Chondrocyte (in vitro differentiated cells): ENCODE data around the gene DLG3. TPM values are rescaled to one million over a fixed set of nuclear protein-coding genes. Genes with fewer than 3 reads are reported as not detected.
"Not testable (repeated sequence)": the region's sequence is repeated elsewhere in the genome, so short reads cannot be mapped to it uniquely, and the experiment has no call there.

Experiments used
- DNase-seq: peaks from one replicate; pipeline ENCODE4 v3.0.0; 2021; ENCODE audit warnings: mixed read lengths, low spot score
- H3K27ac Mint-ChIP-seq: one replicate; pipeline ENCODE4 v1.8.0; 2021; ENCODE audit warnings: mild to moderate bottlenecking, moderate library complexity, mixed read lengths; ENCODE audit not compliant: unreplicated experiment
- H3K27me3 Mint-ChIP-seq: 2 replicates; pipeline ENCODE4 v1.8.0; 2021; ENCODE audit warnings: low read depth, mixed read lengths
- H3K36me3 Mint-ChIP-seq: 2 replicates; pipeline ENCODE4 v1.8.0; 2021; ENCODE audit warnings: low read depth, mixed read lengths
- H3K4me1 Mint-ChIP-seq: 2 replicates; pipeline ENCODE4 v1.8.0; 2021; ENCODE audit warnings: low read depth, mild to moderate bottlenecking, mixed read lengths
- H3K4me3 Mint-ChIP-seq: one replicate; pipeline ENCODE4 v1.8.0; 2021; ENCODE audit warnings: mild to moderate bottlenecking, moderate library complexity, mixed read lengths; ENCODE audit not compliant: unreplicated experiment
- H3K9me3 Mint-ChIP-seq: 2 replicates; pipeline ENCODE4 v1.8.0; 2021; ENCODE audit warnings: low read depth, mixed read lengths
- CTCF ChIP-seq: fragments of 200-600 bp; sonication (generic); IDR thresholded peaks from 2 replicates; pipeline ENCODE4 v1.5.0; 2021; ENCODE audit warnings: antibody characterized with exemption, mild to moderate bottlenecking, moderate library complexity
- long read RNA-seq: library from polyadenylated mRNA; stranded (forward); transcript quantifications from one replicate; pipeline ENCODE4 v2.0.0, GENCODE V29; 2021
- total RNA-seq: library from RNA; stranded (reverse); gene quantifications from 3 replicates; pipeline ENCODE4 v1.2.1, GENCODE V29; 2021

Gene DLG3
- 9.9 to 13.1 TPM (median 11.5 TPM) in 3 replicates for total RNA-seq
- long read RNA-seq, full-length matches to known transcripts: 14 of 25 reads
- long read RNA-seq, partial matches to known transcripts: 3 of 25 reads
- long read RNA-seq, other reads (novel, unspliced or antisense): 8 of 25 reads

- Mint-ChIP-seq H3K27ac (no peak within 1 kb of the TSS), H3K9me3 (peaks cover 5% of the 10 kb centered on the region), H3K27me3 (peaks cover 22% of the 10 kb centered on the region), H3K36me3 (no peaks in the 10 kb centered on the region), H3K4me3 (peak within 1 kb of the TSS; percentile 51), H3K4me1 (no peaks in the 10 kb centered on the region)
- no peak for DNase-seq
- TF ChIP-seq CTCF: no peak
Measured at GRCh38 chrX:70444326-70444945, at the start of gene DLG3. TSS of gene DLG3 (plus strand) at chrX:70444835. CDS start at chrX:70445202, 367 bp downstream.

- Mint-ChIP-seq H3K27me3 (no peaks in the 10 kb centered on the region), H3K9me3 (peaks cover 13% of the 10 kb centered on the region), H3K4me3 (no peak overlapping the region), H3K36me3 (no peaks in the 10 kb centered on the region), H3K4me1 (peaks cover 4% of the 10 kb centered on the region), H3K27ac (peak overlapping the region; percentile 27)
- DNase-seq: no peak
- TF ChIP-seq CTCF: no peak
Measured at GRCh38 chrX:70398899-70399298, 45.7 kb upstream of the DLG3 start.

GRCh38 chrX:70400181-70400580 lies 44.5 kb upstream of the DLG3 start:
- H3K27me3 Mint-ChIP-seq, H3K36me3 Mint-ChIP-seq, H3K27ac Mint-ChIP-seq, H3K9me3 Mint-ChIP-seq, H3K4me3 Mint-ChIP-seq, H3K4me1 Mint-ChIP-seq, DNase-seq: not testable (repeated sequence)

- no peaks in the 10 kb centered on the region for H3K27me3 Mint-ChIP-seq
- no peaks in the 10 kb centered on the region for H3K36me3 Mint-ChIP-seq
- H3K27ac Mint-ChIP-seq: no peak overlapping the region
- peaks cover 9% of the 10 kb centered on the region for H3K4me1 Mint-ChIP-seq
- DNase-seq: no peak
- peaks cover 2% of the 10 kb centered on the region for H3K9me3 Mint-ChIP-seq
- no peak overlapping the region for H3K4me3 Mint-ChIP-seq
- TF ChIP-seq CTCF: no peak
Measured at GRCh38 chrX:70402721-70403120, 41.9 kb upstream of the DLG3 start.

GRCh38 chrX:70405003-70405402 lies 39.6 kb upstream of the DLG3 start:
- no peak for DNase-seq
- Mint-ChIP-seq H3K36me3 (no peaks in the 10 kb centered on the region), H3K27me3 (no peaks in the 10 kb centered on the region), H3K4me3 (no peak overlapping the region), H3K27ac (no peak overlapping the region), H3K4me1 (peaks cover 4% of the 10 kb centered on the region), H3K9me3 (peaks cover 7% of the 10 kb centered on the region)
- TF ChIP-seq CTCF: no peak

GRCh38 chrX:70410921-70411320 lies 33.7 kb upstream of the DLG3 start:
- Mint-ChIP-seq H3K4me3 (no peak overlapping the region), H3K27me3 (no peaks in the 10 kb centered on the region), H3K27ac (no peak overlapping the region), H3K4me1 (no peaks in the 10 kb centered on the region), H3K9me3 (peaks cover 8% of the 10 kb centered on the region), H3K36me3 (no peaks in the 10 kb centered on the region)
- TF ChIP-seq CTCF: no peak
- DNase-seq: no peak
